Activated T-cell treated with anti-CD3 and anti-CD28 coated beads, Interleukin-2, amount 50 U/mL, for 24 hours (primary cell): Measurements from ENCODE around the gene GARIN5B.

Experiments used
- DNase-seq: peaks from one replicate; pipeline ENCODE4 v3.0.0-alpha.2; 2020
- H3K27ac Mint-ChIP-seq: 2 replicates; pipeline ENCODE4 v1.8.0; 2020; ENCODE audit warnings: mild to moderate bottlenecking, mixed read lengths
- H3K27me3 Mint-ChIP-seq: 2 replicates; pipeline ENCODE4 v1.8.0; 2020; ENCODE audit warnings: mixed read lengths
- H3K36me3 Mint-ChIP-seq: 2 replicates; pipeline ENCODE4 v1.8.0; 2020; ENCODE audit warnings: low read depth, mixed read lengths
- H3K4me1 Mint-ChIP-seq: 2 replicates; pipeline ENCODE4 v1.8.0; 2020; ENCODE audit warnings: low read depth, mixed read lengths
- H3K4me3 Mint-ChIP-seq: 2 replicates; pipeline ENCODE4 v1.8.0; 2020; ENCODE audit warnings: mild to moderate bottlenecking, moderate library complexity, mixed read lengths
- H3K9me3 Mint-ChIP-seq: 2 replicates; pipeline ENCODE4 v1.8.0; 2020; ENCODE audit warnings: mixed read lengths

GARIN5B gene

DNA sequence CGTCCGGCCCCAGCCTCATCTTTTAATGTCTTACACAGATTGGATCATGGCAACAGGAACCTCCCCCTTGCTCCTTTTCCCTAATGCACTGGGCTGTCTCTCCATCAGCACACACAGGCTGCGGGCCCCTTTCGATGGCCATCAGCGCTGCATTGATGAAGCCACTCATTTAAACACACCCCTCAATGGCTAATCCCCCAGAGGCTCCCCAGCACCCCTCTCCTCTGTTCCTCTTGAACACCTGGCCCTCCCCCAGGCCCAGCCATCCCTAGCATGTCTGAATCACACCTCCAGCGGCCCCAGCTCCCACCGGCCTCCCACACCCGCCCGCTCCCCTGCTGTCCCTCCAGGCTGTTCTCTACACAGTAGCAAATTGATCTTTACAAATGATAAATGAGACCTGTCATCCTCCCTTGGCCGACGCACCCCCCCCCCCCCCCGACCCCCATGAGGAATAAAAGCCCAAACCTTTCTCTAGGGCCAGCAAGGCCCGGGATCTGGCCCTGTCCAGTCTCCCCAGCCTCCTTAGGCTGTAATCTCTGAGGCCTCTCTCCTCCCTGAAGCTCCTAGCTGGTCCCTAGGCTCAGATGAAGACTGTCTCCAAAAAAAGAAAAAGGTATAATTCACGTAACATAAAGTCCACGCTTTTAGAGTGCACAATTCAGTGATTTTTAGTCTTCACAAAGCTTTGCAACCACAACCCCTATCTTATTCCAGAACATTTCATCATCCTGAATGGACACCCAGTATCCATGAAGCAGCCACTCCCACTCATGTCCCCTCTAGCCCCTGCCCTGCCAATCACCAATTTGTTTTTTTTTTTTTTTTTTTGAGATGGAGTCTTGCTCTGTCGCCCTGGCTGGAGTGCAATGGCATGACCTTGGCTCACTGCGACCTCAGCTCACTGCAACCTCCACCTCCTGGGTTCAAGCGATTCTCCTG lies 30.0 kb upstream of the GARIN5B start:
- H3K27me3 Mint-ChIP-seq: no peaks in the 10 kb centered on the region
- no peak for DNase-seq

DNA sequence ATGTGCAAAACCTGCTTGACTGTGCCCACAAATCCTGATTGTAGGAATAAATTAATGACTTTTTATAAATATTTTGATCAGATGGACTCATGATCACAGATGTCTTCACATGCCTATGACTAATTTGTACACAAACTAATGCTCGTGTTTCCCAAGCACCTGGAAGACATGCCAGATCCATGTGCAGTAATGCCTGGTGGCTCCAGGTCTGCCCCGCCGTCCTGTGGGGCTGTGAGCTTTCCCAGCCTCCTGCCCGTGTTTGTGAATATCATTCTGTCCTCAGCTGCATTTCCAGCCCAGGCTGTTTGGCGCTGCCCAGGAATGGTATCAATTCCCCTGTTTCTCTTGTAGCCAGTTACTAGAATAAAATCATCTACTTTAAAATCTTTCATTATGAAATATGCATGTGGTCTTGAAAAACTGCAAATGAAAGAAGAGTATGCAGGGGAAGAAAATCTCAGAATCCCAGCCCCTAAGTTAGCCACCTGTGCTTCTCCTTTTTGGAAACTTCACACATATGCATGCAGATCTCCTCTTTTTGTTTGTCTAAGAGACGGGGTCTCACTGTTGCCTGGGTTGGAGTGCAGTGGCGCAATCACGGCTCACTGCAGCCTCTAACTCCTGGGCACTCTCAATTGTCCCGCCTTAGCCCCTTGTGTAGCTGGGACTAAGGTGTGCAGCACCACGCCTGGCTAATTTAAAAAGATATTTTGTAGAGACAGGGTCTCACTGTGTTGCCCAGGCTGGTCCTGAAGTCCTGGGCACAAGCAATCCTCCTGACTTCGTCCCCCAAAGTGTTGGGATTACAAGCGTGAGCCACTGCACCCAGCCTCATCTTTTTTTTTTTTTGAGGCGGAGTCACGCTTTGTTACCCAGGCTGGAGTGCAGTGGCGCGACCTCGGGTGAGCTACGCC lies 28.9 kb upstream of the GARIN5B start:
- H3K9me3 Mint-ChIP-seq: no peaks in the 10 kb centered on the region
- peak overlapping the region; percentile 82 for H3K27ac Mint-ChIP-seq
- peaks cover 31% of the 10 kb centered on the region for H3K4me1 Mint-ChIP-seq
- no peaks in the 10 kb centered on the region for H3K27me3 Mint-ChIP-seq
- H3K4me3 Mint-ChIP-seq: no peak overlapping the region
- no peak for DNase-seq
- H3K36me3 Mint-ChIP-seq: peaks cover 49% of the 10 kb centered on the region

More for the DNA sequence above, 30.0 kb upstream of the GARIN5B start:
- Mint-ChIP-seq H3K36me3 (peaks cover 38% of the 10 kb centered on the region), H3K27ac (peak overlapping the region; percentile 79), H3K4me3 (no peak overlapping the region), H3K4me1 (peaks cover 27% of the 10 kb centered on the region), H3K9me3 (no peaks in the 10 kb centered on the region)

DNA sequence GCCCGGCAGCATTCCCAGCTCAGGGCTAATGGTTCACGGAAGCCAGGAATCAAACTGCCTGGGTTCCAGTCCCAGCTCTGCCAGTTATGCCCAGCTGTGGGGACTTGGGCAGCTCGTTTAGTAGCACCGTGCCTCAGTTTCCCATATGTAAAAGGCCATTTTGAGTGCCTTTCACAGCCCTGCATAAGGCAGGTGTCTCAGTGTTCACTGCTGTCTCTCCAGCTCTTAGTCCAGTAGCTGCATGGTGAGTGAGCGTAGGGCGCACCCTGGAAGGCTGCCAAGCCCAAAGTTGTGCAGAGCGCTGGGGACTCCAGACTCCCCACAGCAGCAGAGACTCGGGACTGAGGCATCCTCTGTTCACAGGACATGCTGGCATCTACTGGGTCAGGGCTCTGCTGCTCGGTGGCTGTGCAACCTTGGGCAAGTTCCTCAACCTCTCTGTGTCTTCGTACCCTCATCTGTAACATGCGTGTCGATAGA lies 28.2 kb upstream of the GARIN5B start:
- peak; percentile 56 for DNase-seq
- Mint-ChIP-seq H3K9me3 (no peaks in the 10 kb centered on the region), H3K27ac (peak overlapping the region; percentile 82), H3K27me3 (no peaks in the 10 kb centered on the region), H3K36me3 (peaks cover 56% of the 10 kb centered on the region), H3K4me1 (peaks cover 34% of the 10 kb centered on the region), H3K4me3 (no peak overlapping the region)

DNA sequence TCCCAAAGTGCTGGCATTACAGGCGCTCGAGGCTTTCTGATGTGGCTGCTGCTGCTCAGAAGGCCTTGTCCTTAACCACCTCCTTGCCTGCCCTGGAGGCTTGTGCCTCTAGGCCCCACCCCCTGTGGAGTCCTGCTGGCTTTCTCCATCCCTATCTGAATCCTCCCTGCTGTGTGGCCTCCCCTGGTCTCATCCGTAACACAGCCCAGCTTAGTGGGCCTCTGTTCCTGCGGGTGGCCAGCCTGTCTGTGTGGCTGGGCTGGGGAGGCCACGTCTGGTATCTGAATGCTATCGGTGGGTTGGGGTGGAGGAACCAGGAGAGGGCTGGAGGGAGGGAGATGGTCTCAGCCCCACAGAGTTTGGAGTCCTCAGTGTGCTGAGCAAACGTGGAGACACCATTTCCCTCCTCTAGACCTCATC lies 27.4 kb upstream of the GARIN5B start:
- Mint-ChIP-seq H3K4me1 (peaks cover 36% of the 10 kb centered on the region), H3K36me3 (peaks cover 63% of the 10 kb centered on the region), H3K4me3 (peak overlapping the region; percentile 1), H3K27ac (peak overlapping the region; percentile 82), H3K27me3 (no peaks in the 10 kb centered on the region), H3K9me3 (no peaks in the 10 kb centered on the region)
- peak; percentile 53 for DNase-seq

DNA sequence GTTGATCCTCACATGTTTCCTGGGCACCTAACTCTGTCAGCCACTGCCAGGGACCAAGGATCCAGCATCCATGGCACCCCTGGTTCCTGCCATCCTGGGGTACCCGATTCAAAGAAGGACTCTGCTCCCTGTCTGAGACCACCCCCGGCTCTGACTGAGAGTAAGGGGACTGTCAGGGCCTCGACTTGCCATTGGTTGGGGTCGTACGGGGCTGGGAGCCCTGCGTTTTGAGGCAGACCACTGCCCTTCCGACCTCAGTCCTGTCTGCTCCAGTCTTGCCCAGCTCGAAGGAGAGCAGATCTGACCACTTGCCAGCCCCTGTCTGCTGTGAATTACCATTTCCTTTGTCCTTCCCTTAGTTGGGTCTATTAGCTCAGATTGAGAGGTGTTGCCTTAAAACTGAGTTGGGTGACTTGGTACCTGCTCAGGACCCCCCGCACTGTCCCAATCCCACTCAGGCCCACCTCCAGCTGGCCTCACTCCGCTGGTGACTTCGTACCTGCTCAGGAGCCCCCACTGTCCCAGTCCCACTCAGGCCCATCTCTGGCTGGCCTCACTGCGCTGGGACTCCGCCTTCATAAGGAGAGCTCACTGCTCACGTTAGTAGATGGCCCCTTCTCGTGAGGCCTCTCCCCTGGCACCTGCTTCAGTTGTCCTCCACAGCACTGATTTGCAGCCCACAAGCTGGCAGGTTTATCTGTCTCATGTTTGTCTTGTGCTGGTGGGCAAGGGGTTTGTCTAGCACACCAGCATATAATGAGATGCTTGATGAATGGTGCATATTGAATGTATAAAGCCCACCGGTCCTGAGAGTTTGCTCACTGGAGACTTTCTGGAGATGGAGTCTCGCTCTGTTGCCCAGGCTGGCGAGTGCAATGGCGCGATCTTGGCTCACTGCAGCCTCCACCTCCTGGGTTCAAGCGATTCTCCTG lies 26.6 kb upstream of the GARIN5B start:
- DNase-seq: no peak
- Mint-ChIP-seq H3K4me3 (peak overlapping the region; percentile 92), H3K4me1 (peaks cover 39% of the 10 kb centered on the region)

DNA sequence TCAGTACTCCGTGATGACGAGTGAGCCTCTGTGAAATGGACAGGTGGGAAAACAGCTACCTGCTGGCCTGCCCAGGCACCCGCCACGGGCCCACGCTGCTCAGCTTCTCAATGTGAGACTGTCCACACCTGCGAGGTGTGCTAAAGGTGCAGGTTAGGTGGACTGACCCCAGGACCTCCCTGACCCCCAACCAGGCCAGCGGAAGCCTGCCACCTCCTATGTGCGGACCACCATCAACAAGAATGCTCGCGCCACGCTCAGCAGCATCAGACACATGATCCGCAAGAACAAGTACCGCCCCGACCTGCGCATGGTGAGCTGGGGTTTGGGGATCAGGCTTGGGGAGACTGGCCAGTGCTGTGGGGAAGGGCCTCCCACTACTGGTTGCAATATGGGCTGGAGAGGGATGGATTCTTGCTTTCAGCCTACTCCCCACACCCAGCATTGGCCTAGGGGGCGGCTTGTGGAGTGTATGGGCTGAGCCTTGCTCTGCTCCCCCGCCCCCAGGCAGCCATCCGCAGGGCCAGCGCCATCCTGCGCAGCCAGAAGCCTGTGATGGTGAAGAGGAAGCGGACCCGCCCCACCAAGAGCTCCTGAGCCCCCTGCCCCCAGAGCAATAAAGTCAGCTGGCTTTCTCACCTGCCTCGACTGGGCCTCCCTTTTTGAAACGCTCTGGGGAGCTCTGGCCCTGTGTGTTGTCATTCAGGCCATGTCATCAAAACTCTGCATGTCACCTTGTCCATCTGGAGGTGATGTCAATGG lies 24.9 kb upstream of the GARIN5B start:
- peaks cover 73% of the 10 kb centered on the region for H3K36me3 Mint-ChIP-seq
- peaks cover 49% of the 10 kb centered on the region for H3K4me1 Mint-ChIP-seq
- H3K27ac Mint-ChIP-seq: peak overlapping the region; percentile 99
- DNase-seq: no peak
- peak overlapping the region; percentile 92 for H3K4me3 Mint-ChIP-seq
- H3K9me3 Mint-ChIP-seq: no peaks in the 10 kb centered on the region
- H3K27me3 Mint-ChIP-seq: no peaks in the 10 kb centered on the region

More for the DNA sequence above, 26.6 kb upstream of the GARIN5B start:
- peak overlapping the region; percentile 99 for H3K27ac Mint-ChIP-seq
- no peaks in the 10 kb centered on the region for H3K27me3 Mint-ChIP-seq
- H3K9me3 Mint-ChIP-seq: no peaks in the 10 kb centered on the region
- peaks cover 65% of the 10 kb centered on the region for H3K36me3 Mint-ChIP-seq

DNA sequence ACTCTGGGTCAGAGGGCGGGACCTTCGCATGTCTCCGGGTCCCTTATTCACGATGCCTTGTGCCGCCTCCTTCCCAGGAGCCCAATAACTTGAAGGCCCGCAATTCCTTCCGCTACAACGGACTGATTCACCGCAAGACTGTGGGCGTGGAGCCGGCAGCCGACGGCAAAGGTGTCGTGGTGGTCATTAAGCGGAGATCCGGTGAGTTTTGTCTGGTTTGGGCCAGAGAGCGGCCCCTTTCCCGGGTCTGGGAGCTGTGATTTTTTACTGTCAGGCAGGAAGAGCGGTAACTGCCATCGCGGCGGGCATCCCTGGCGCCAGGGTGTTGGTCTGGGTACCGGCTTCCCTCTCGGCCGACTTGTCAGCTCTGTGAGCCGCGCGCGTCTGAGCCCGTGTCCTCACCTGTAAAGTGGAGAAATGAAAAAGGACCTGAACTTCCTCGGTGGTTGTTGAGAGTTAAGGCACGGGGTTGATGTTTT lies 23.5 kb upstream of the GARIN5B start:
- no peak for DNase-seq
- peaks cover 59% of the 10 kb centered on the region for H3K4me1 Mint-ChIP-seq
- H3K9me3 Mint-ChIP-seq: no peaks in the 10 kb centered on the region
- no peaks in the 10 kb centered on the region for H3K27me3 Mint-ChIP-seq
- peaks cover 80% of the 10 kb centered on the region for H3K36me3 Mint-ChIP-seq
- peak overlapping the region; percentile 99 for H3K27ac Mint-ChIP-seq
- peak overlapping the region; percentile 92 for H3K4me3 Mint-ChIP-seq

DNA sequence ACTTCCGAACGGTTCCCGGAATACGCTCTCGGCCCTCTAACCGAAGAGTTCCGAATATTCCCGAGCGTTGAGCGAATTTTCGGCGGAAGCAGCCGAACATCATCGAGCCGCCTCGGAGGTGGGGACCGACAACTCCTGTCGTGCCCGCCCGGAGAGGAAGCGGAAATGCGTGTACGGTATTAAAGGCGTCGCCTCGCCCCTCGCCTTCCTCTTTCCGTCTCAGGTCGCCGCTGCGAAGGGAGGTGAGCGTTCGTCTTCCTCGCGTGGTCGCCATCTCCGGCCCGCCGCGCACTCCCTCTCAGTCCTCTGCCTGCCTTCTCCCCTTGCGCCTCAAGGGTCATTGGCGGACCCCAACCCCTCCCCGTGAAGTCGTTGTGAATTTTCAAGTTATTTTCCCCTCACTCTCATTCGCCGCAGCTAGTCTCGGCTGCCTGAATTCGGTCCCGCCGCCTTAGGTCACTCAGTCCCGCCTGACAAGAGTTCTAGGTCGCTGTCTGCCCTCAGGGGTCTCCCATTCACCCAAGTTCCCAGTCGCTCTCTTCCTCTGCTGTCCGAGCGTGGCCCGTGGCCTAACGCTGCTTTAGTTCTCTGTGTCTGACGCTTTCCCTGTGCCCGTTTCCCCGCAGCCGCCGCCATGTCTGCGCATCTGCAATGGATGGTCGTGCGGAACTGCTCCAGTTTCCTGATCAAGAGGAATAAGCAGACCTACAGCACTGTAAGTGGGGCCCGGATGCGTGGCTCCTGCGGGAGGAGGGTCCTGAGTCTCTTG lies 22.8 kb upstream of the GARIN5B start, which contains the start of gene RPL28:
Gene RPL28, plus strand, starts transcription at position 209 of the 769 bp plus-strand sequence. Its CDS starts 426 bp downstream, at position 635.
- no peaks in the 10 kb centered on the region for H3K9me3 Mint-ChIP-seq
- H3K36me3 Mint-ChIP-seq: peaks cover 76% of the 10 kb centered on the region
- peak; percentile 99 for DNase-seq
- H3K4me1 Mint-ChIP-seq: peaks cover 59% of the 10 kb centered on the region
- no peaks in the 10 kb centered on the region for H3K27me3 Mint-ChIP-seq
- H3K27ac Mint-ChIP-seq: peak within 1 kb of the TSS; percentile 99
- peak within 1 kb of the TSS; percentile 92 for H3K4me3 Mint-ChIP-seq

DNA sequence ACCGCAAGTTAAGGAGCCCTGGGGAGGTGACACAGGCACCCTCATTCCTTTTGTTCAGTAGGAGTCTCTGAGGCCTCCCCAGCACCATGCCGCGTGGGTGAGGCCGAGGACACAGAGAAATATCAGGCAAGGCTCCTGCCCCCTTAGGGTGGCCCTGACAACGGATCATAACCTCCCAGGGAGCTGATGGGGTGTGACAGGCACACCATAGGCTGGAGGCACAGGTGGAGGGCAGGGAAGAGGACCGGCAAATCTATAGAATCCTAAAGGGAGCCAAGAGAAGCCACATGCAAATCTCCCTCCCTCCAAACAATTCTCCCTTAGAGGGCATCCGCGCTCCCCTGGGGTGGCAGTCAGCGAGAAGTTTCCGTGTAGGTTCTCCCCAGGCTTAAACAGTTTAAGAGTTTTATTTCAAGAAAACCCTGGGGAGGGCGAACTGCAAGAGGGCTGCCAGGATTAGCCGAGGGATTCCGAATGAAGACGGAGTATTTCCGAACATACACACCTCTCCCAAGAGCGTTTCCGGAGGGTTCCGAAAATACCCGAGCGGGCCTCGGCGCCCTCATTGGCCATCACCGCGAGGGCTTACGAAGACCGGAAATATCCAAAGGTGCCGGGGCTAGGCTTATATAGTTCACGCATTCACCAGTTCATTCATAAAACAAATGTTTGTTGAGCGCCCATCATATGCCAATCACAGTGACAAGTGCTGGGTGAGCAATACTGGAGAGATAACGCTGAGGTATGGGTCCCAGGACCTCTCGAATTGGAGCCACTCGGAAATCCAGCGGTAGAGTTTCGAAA lies 22.1 kb upstream of the GARIN5B start:
- peaks cover 71% of the 10 kb centered on the region for H3K36me3 Mint-ChIP-seq
- peaks cover 55% of the 10 kb centered on the region for H3K4me1 Mint-ChIP-seq
- no peaks in the 10 kb centered on the region for H3K27me3 Mint-ChIP-seq
- H3K4me3 Mint-ChIP-seq: peak overlapping the region; percentile 92
- H3K27ac Mint-ChIP-seq: peak overlapping the region; percentile 99
- no peaks in the 10 kb centered on the region for H3K9me3 Mint-ChIP-seq
- DNase-seq: peak; percentile 96

DNA sequence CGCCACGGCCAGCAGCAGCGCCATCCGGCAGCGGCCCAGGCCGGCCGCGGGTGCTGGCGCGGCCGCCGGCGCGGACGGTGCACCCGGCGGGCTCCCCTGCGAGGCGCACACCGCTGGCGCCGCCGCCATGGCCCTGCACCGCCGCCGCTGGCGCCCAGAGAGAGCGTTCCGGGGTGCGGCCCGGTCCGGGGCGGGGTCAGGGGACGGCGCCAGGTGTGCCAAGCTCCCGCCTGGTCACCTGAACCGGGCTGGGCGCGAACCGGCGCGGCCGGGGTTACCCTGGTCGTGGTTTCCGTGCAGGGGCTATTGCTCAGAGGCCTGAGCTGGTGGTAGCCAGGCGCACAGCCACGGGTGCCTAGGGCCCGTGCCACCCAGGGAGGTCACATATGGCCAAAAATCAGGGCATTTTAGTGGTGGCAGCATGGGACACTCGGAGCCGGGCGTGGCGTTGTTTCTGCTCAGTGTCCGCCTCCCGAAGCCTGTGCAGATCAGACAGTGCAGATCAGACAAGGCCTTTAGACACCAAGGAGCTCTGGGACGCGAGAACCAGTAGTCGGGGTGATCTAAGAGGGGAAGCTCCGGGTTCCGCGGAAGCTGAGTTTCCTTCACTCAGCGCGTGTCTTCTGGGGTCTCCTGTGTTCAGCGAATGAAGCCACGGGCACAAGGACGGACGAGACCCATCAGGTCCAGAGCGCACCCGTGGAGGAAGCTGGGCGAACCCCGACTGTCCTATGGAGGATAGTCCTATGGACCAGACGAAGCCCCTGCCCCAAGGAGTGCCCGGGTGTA lies 21.3 kb upstream of the GARIN5B start, which contains the start of gene TMEM238:
Gene TMEM238, minus strand, starts transcription at position 162 of the 789 bp plus-strand sequence. Its CDS starts 33 bp downstream, at position 129.
- peak; percentile 77 for DNase-seq

More for the DNA sequence above, 21.3 kb upstream of the GARIN5B start, which contains the start of gene TMEM238:
- H3K9me3 Mint-ChIP-seq: no peaks in the 10 kb centered on the region
- H3K4me3 Mint-ChIP-seq: peak within 1 kb of the TSS; percentile 92
- H3K27me3 Mint-ChIP-seq: no peaks in the 10 kb centered on the region
- H3K27ac Mint-ChIP-seq: peak within 1 kb of the TSS; percentile 99
- peaks cover 48% of the 10 kb centered on the region for H3K4me1 Mint-ChIP-seq
- peaks cover 65% of the 10 kb centered on the region for H3K36me3 Mint-ChIP-seq
